ENCODE data around the gene MBD3.

DNA sequence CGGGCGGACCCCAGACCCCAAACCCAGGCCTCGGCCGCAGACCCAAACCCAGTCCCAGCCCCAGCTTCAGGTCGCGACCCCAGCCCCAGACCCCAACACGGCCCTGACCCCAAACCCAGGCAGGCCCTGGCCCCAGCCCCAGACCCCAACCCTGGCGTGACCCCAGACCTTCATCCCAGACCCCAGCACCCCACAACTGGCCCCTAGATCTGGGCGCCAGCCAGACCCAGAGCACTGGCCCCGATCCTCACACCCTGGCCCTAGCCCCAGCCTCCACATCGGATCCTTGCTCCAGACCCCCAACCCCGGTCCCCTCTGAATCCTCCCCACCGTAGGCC is 7.5 kb downstream of the MBD3 start:
- TF ChIP-seq POLR2A (IDR thresholded peaks at IDR 0.05) (no peak), CTCF (IDR thresholded peaks at IDR 0.05) (no peak)

Data from uterus (tissue), 2 donors.